Occipital lobe (tissue), 2 donors: ENCODE results near the gene OR2L8. TPM values are rescaled to one million over a fixed set of nuclear protein-coding genes. Genes with fewer than 3 reads are reported as not detected.
A peak's percentile ranks its signal among the peaks of the same experiment; 100 is the strongest.

Source experiments
- DNase-seq: peaks from one replicate; lab custom pipeline; 2025; lab: John Stamatoyannopoulos, UW
- total RNA-seq: library from RNA; depleted of rRNA; stranded (reverse); fragments of >200 nt; gene quantifications from one replicate; pipeline ENCODE4 v1.2.3, GENCODE V29; 2014

Gene OR2L8
- total RNA-seq: 2.8 TPM

GRCh38 chr1:247948558-247948957, at the start of gene OR2L8:
TSS of gene OR2L8 (plus strand) at chr1:247948858. CDS start at chr1:247948858, 0 bp downstream.
- DNase-seq: no peak

DNA sequence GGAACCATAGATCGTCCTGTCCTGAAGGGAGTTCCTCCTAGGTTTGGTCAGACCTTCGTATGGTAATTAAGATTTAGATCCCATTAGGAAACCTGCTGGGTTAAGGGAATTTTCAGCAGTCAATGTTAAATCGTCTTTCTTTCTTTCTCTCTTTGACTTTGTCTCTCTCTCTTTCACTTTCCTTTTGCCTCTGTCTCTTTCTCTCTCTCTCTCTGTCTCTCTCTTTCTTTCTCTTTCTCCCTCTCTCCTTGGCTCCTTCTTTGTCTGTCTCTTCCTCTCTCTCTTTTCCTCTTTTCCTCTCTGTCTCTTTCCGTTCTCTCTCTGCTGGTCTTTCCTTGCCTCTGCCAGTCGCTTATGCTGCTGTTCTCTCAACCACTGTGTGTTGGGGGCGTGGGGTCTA, 44.5 kb upstream of the OR2L8 start:
- no peak for DNase-seq

DNA sequence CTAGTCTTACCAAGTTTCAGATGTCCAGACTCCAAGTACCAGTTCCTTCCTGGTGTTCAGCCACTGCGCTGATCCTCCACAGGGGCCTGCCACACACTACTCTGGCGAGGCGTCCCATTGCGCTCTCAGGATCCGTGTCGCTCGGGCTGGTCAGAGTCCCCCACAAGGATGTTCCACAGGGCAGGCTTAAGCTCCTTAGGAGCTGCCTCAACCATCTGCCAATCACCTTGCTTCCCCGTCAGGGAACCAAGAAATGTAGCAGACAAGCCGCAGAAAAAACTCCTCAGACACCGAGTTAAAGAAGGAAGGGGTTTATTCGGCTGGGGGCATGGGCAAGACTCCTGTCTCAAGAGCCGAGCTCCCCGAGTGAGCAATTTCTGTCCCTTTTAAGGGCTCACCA, 43.5 kb upstream of the OR2L8 start:
- no peak for DNase-seq

DNA sequence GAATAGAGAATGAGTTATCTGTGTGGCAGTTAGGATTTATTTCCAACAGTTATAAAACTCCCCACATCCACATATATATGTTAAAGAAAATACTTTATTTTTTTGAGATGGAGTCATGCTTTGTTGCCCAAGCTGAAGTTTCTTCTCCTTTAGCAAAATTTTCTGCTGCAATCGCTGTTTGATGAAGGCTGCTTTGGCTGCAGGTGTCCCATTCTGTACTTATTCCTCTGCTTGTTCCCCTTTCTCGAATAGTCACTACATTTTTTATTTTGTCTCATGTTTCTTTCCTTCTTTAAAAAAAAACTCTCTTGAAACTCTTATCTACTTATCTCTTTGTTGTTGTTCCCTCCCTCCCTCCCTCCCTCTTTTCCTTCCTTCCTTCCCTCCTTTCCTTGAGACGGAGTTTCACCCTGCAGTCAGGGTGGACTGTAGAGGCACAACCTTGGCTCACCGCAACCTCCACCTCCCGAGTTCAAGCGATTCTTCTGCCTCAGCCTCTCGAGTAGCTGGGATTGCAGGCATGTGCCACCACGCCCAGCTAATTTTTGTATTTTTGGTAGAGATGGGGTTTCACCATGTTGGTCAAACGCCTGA, 42.7 kb upstream of the OR2L8 start:
- no peak for DNase-seq

GRCh38 chr1:247906504-247907047, 42.1 kb upstream of the OR2L8 start:
- DNase-seq: no peak

GRCh38 chr1:247908766-247909165, 39.9 kb upstream of the OR2L8 start:
- no peak for DNase-seq

- DNase-seq: no peak
Measured at GRCh38 chr1:247913786-247914185, 34.9 kb upstream of the OR2L8 start.

GRCh38 chr1:247914941-247915662, 33.6 kb upstream of the OR2L8 start:
- no peak for DNase-seq

DNA sequence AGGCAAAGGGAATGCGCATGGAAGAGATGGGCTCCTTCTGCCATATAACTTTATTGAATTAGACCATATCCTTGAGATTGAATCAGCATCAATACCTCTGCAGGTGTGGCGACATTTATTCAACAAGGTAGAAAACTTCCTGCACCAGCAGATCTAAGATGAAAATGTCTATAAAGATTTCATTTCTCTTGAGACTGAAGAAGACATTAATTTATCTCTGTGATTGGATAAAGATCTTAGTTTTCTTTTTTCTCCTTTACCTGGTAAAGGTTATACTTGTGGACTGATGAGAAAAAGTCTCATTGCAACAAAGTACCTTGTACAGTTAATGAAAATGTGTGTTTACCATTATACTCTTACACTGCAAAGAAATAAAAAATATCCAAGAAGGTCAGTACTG, 28.7 kb upstream of the OR2L8 start, which contains the start of gene OR2T8:
OR2T8 (plus strand) TSS at position 301 of the 400 bp plus-strand sequence. CDS start 766 bp downstream, outside the sequence.
- no peak for DNase-seq

- no peak for DNase-seq
Measured at GRCh38 chr1:247923941-247924340, 24.7 kb upstream of the OR2L8 start.

DNA sequence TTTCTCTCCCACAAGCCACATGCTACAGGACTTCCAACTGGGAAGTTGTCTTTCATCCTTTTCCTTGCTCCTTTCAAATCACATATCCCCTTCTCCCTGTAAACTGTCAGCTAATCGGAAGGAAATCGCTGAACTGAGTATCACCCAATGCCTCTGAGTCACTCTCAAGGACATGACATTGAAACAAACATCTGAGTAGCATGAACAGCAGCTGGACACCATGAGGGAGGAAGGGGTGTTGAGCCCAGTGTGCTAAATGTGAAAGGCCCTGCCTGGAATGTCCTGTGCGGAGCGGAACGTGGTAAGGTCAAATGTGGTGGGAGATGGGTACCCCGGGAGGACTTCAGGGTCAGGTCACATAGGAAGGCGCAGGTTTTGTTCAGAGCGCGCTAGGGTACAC, 23.8 kb upstream of the OR2L8 start, which contains the start of gene OR2AJ1:
OR2AJ1 (plus strand) TSS at position 22 of the 400 bp plus-strand sequence. CDS start 8,880 bp downstream, outside the sequence.
- DNase-seq: no peak

DNA sequence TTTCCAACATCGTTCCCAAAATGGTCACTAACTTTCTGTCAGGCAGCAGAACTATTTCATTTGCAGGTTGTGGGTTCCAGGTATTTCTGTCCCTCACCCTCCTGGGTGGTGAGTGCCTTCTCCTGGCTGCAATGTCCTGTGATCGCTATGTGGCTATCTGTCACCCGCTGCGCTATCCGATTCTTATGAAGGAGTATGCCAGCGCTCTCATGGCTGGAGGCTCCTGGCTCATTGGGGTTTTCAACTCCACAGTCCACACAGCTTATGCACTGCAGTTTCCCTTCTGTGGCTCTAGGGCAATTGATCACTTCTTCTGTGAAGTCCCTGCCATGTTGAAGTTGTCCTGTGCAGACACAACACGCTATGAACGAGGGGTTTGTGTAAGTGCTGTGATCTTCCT, 14.7 kb upstream of the OR2L8 start:
- DNase-seq: no peak

GRCh38 chr1:247935781-247936180, 12.9 kb upstream of the OR2L8 start:
- no peak for DNase-seq

DNA sequence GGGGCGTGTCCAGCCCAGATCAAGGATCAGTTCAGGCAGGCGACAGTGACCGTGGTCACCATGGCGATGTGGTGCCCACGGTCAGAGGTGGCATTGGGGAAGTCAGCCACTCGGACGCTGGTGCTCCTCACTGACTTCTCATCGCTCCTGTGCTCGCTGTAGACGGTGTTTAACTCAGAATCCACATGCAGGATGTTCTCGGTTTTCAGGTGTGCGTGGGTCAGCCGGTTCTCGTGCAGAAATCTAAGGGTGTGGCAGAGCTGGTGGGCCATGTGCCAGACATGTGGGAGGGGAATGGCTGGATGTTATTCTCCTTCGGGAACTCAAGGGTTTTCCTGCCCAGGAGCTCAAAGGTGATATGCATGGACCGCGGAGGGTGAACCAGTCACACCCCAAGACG, 12.2 kb upstream of the OR2L8 start:
- DNase-seq: no peak

- peak; percentile 69 for DNase-seq
Measured at GRCh38 chr1:247936965-247937734, 11.5 kb upstream of the OR2L8 start.

DNA sequence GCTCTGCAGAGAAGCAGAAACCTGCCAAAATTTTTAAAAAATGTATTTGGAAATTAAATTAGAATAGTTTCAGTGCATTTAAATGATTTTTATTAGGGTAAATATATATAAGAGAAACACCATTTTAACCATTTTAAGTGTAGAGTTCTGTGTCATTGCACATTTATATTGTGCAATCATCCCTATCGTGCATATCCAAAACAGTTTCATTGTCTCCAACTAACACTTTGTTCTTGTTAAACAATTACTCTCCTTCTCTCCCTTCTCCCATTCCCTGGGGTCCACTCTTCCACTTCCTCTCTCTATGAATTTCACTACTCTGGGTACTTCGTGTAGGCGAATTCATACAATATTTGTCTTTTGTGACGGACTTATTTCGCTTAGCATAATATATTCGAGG, 6.0 kb upstream of the OR2L8 start:
- no peak for DNase-seq

DNA sequence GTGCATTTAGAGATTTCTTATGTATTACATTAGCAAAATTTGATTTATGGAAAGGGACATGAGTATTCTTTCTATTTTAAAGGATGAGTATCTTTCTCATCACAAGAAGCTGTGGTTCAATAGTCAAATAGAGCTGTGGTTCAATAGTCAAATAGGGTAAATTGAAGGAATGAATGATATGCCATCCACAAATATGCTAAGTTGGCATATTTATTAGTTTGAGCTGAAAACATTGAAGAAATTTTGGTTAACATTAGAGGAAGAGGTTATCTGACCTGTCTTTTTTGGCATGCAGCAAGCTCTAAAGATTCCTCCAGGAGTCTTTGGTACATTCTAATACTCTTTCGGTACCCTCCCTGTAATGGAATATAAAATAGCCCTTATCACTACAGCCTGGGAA, 4.8 kb downstream of the OR2L8 start:
- DNase-seq: no peak

- DNase-seq: no peak
Measured at GRCh38 chr1:247961791-247962190, 13.1 kb downstream of the OR2L8 start.

DNA sequence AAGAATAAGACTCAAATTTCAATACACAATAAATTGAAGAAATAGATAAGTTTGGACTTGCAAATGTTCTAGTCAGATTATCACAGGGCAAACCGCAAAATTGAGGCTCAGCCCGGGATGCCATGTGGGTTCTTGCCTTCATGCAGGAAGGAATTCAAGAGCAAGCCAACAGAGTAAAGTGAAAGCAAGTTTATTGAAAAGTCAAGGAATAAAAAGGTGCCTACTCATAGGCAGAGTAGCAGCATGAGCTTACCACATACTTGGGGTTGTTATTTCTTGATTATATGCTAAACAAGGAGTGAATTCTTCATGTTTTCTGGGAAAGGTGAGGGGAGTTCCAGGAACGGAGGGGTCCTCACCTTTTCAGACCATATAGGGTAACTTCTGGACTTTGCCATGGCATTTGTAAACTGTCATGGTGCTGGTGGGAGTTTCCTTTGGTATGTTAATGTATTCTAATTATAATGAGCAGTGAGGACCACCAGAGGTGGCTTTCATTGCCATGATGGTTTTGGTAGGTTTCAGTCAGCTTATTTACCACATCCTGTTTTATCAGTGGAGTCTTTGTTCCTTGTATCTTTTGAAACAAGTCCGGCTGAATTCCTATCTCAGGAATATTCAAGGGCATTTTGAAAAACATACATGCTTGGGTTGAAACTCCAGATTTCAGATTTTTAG, 14.4 kb downstream of the OR2L8 start:
- no peak for DNase-seq

DNA sequence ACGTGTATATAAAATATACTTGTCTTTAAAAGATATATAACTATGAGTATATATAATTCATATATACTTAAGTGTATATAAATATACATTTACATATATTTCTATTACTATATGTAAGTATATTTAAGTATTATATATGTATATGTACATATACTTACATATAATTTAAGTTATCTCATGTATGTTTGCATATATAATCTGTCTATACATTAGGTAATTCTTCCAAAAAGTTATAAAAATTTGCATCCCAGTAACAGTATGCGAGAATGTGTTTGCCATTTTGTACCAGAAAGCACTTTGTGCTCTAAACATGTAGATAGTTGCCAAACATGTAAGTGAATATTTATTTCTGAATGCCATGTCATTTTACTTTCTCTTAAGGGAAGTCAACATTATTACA, 16.3 kb downstream of the OR2L8 start, which contains the start of gene OR2AK2:
OR2AK2 (plus strand) TSS at position 301 of the 400 bp plus-strand sequence. CDS start 144 bp downstream, outside the sequence.
- DNase-seq: no peak

GRCh38 chr1:247966532-247967204, 18.0 kb downstream of the OR2L8 start:
- no peak for DNase-seq
